Caco-2 (cell line): Measurements from ENCODE around the gene CROT. TPM values are rescaled to one million over a fixed set of nuclear protein-coding genes. Genes with fewer than 3 reads are reported as not detected.

ENCODE experiments used
- BruUV-seq: library from RNA; stranded (reverse); fragments of 400-500 nt; replicated peaks from 2 replicates; lab custom pipeline; 2021; lab: Mats Ljungman, UMichigan
- CTCF ChIA-PET: fragments of 300-600 bp; sonication (Branson Sonifier 250); formaldehyde crosslinking; loops from one replicate; lab custom pipeline; 2022; ENCODE audit warnings: antibody characterized with exemption; lab: Charles Lee
- POLR2A ChIA-PET: fragments of 300-600 bp; sonication (Branson Sonifier 250); formaldehyde crosslinking; loops from one replicate; lab custom pipeline; 2022; ENCODE audit warnings: antibody characterized with exemption; lab: Charles Lee
- DNase-seq, 2 experiments: peaks; one replicate each; pipeline versions ENCODE4 v3.0.0 to v3.0.0-alpha.2; 2020 to 2022
- H3K27me3 ChIP-seq: replicated peaks from 2 replicates; pipeline ENCODE4 v1.6.0; 2011; ENCODE audit warnings: low read length; ENCODE audit not compliant: control insufficient read depth, insufficient read depth
- H3K36me3 ChIP-seq: 2 replicates; pipeline ENCODE4 v1.5.1; 2011; ENCODE audit warnings: low read length; ENCODE audit not compliant: control insufficient read depth, insufficient read depth
- H3K4me1 ChIP-seq: fragments of 250-450 bp; sonication (Bioruptor Pico); 2 replicates; pipeline ENCODE4 v1.5.1; 2020; ENCODE audit warnings: mild to moderate bottlenecking
- H3K4me3 ChIP-seq: 2 replicates; pipeline ENCODE4 v1.5.1; 2011; ENCODE audit warnings: low read depth, mild to moderate bottlenecking, control low read depth, low read length
- H3K9me3 ChIP-seq: fragments of 250-450 bp; sonication (Bioruptor Pico); 2 replicates; pipeline ENCODE4 v1.5.1; 2020; ENCODE audit warnings: mild to moderate bottlenecking, moderate library complexity
- H3K27ac Mint-ChIP-seq: one replicate; pipeline ENCODE4 v1.8.0; 2022; ENCODE audit warnings: mixed read lengths; ENCODE audit not compliant: unreplicated experiment
- H3K27me3 Mint-ChIP-seq: one replicate; pipeline ENCODE4 v1.8.0; 2022; ENCODE audit warnings: mixed read lengths; ENCODE audit not compliant: insufficient read depth, unreplicated experiment
- H3K36me3 Mint-ChIP-seq: one replicate; pipeline ENCODE4 v1.8.0; 2022; ENCODE audit warnings: mild to moderate bottlenecking, mixed read lengths; ENCODE audit not compliant: insufficient read depth, unreplicated experiment
- H3K4me1 Mint-ChIP-seq: one replicate; pipeline ENCODE4 v1.8.0; 2022; ENCODE audit warnings: low read depth, mixed read lengths; ENCODE audit not compliant: unreplicated experiment
- H3K4me3 Mint-ChIP-seq: one replicate; pipeline ENCODE4 v1.8.0; 2022; ENCODE audit warnings: mild to moderate bottlenecking, moderate library complexity, mixed read lengths; ENCODE audit not compliant: unreplicated experiment
- H3K9me3 Mint-ChIP-seq: one replicate; pipeline ENCODE4 v1.8.0; 2022; ENCODE audit warnings: mixed read lengths; ENCODE audit not compliant: unreplicated experiment
- intact Hi-C: fragments of 100-400 bp; cut with micrococcal nuclease; formaldehyde crosslinking; loops from one replicate; pipeline ENCODE4 v1.10.0; 2022; ENCODE audit not compliant: unreplicated experiment
- total RNA-seq: library from RNA; stranded (reverse); gene quantifications from 2 replicates; pipeline ENCODE4 v1.2.3, GENCODE V29; 2022
- TF ChIP-seq, protein P1 (sequence below), 2 experiments: fragments of 200-600 bp in 1 of 2; IDR thresholded peaks; 1 replicate in 1 of 2; 2 replicates in 1 of 2; pipeline versions ENCODE4 v1.5.1 to v1.8.0; 2011 to 2022; ENCODE audit warnings: antibody characterized with exemption in 1 of 2, control low read depth in 1 of 2, inconsistent platforms in 1 of 2, low read depth in 1 of 2, low read length in 1 of 2, mild to moderate bottlenecking in 1 of 2, moderate library complexity in 1 of 2; ENCODE audit not compliant: insufficient read depth in 1 of 2, severe bottlenecking in 1 of 2, unreplicated experiment in 1 of 2

The CROT gene
- total RNA-seq, 1 experiment from 2014 or later, result 15.4 TPM

DNA sequence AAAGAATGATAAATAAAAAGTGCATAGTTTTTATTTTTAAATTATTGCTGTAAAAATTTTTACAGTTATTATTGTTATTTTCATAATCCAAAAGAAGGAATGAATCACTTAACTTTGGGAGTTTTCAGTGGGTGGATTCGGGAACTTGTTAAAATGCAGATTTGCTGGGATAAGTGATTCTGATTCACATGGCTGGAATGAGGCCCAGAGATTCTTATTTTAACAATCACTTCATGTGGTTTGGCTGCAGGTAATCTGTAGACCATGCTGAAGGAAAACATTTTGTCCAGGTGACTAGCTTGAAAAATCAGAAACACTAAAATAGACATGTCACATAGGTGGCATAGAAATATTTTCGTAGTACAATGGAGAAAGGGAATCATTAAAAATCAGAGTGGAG, 13.9 kb downstream of the CROT start:
- peaks cover 11% of the 10 kb centered on the region for H3K9me3 ChIP-seq
- BruUV-seq, result TSS peak; percentile 25
- Mint-ChIP-seq H3K9me3 (peaks cover 12% of the 10 kb centered on the region), H3K27ac (no peak overlapping the region), H3K4me3 (no peak overlapping the region), H3K27me3 (no peaks in the 10 kb centered on the region), H3K36me3 (peaks cover 11% of the 10 kb centered on the region), H3K4me1 (no peaks in the 10 kb centered on the region)
- H3K4me1 ChIP-seq, result no peaks in the 10 kb centered on the region
- H3K4me3 ChIP-seq, result no peak overlapping the region
- H3K36me3 ChIP-seq, result no peaks in the 10 kb centered on the region; the same call in none of the 2 replicates
- TF ChIP-seq, protein P1, sequence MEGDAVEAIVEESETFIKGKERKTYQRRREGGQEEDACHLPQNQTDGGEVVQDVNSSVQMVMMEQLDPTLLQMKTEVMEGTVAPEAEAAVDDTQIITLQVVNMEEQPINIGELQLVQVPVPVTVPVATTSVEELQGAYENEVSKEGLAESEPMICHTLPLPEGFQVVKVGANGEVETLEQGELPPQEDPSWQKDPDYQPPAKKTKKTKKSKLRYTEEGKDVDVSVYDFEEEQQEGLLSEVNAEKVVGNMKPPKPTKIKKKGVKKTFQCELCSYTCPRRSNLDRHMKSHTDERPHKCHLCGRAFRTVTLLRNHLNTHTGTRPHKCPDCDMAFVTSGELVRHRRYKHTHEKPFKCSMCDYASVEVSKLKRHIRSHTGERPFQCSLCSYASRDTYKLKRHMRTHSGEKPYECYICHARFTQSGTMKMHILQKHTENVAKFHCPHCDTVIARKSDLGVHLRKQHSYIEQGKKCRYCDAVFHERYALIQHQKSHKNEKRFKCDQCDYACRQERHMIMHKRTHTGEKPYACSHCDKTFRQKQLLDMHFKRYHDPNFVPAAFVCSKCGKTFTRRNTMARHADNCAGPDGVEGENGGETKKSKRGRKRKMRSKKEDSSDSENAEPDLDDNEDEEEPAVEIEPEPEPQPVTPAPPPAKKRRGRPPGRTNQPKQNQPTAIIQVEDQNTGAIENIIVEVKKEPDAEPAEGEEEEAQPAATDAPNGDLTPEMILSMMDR (IDR thresholded peaks at IDR 0.05; ENCODE audit: insufficient read depth in 1 of 2, low read depth in 1 of 2, low read length in 1 of 2, severe bottlenecking in 1 of 2, unreplicated experiment in 1 of 2), result no peak
- ChIA-PET POLR2A (no interaction called here), CTCF (no interaction called here)
- H3K27me3 ChIP-seq, result no peaks in the 10 kb centered on the region
- intact Hi-C loops, result no loop called here
- DNase-seq, result no peak

DNA sequence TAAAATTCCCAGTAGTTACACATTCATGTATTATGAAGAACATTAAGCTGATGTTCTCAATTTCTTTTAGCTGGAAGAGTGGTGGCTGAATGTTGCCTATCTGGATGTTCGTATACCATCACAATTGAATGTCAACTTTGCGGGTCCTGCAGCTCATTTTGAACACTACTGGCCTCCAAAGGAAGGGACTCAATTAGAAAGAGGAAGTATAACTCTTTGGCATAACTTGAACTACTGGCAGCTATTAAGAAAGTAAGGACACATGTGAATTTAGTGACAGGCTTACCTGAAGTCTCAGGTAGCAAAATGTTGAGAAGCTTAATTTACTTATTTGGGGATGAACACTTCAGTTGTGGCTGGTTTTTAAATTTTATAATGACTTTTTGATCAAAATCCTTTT, 15.9 kb downstream of the CROT start:
- POLR2A ChIA-PET, result no interaction called here
- no TSS peak for BruUV-seq
- no peak for DNase-seq

DNA sequence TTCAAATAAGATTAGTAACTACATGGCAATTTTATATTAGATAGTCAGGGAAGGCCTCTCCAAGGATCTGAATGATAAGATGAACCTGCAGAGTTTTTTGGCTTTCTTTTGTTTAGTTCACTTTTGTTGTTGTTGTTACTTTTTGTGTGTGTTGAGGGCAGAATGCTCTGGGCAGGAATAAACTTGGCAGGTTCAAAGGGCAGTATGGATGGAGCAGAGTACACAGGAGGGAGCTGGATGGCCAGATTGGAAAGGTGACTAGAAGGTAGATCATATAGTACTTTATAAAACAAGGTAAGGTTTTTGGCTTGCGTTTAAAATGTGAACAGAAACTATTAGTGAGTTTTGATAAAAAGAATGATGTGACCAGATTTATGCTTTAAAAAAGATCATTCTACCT, 17.9 kb downstream of the CROT start:
- TF ChIP-seq, protein P1 (IDR thresholded peaks at IDR 0.05; ENCODE audit: insufficient read depth in 1 of 2, low read depth in 1 of 2, low read length in 1 of 2, severe bottlenecking in 1 of 2, unreplicated experiment in 1 of 2), result no peak
- Histone ChIP-seq H3K4me3 (no peak overlapping the region), H3K27me3 (no peaks in the 10 kb centered on the region), H3K9me3 (no peaks in the 10 kb centered on the region), H3K4me1 (no peaks in the 10 kb centered on the region), H3K36me3 (no peaks in the 10 kb centered on the region; the same call in 1 of the 2 replicates)
- no peak for DNase-seq
- no TSS peak for BruUV-seq
- intact Hi-C loops, result no loop called here
- Mint-ChIP-seq H3K27me3 (no peaks in the 10 kb centered on the region), H3K27ac (no peak overlapping the region), H3K4me1 (no peaks in the 10 kb centered on the region), H3K9me3 (no peaks in the 10 kb centered on the region), H3K4me3 (no peak overlapping the region), H3K36me3 (no peaks in the 10 kb centered on the region)
- POLR2A ChIA-PET, result no interaction called here
- CTCF ChIA-PET, result no interaction called here

More for the DNA sequence above, 15.9 kb downstream of the CROT start:
- no peaks in the 10 kb centered on the region for H3K9me3 ChIP-seq
- H3K4me1 ChIP-seq, result no peaks in the 10 kb centered on the region
- H3K9me3 Mint-ChIP-seq, result peaks cover 4% of the 10 kb centered on the region
- H3K27ac Mint-ChIP-seq, result no peak overlapping the region
- no peak overlapping the region for H3K4me3 Mint-ChIP-seq
- intact Hi-C loops, result no loop called here
- H3K4me3 ChIP-seq, result no peak overlapping the region
- no peaks in the 10 kb centered on the region for H3K27me3 Mint-ChIP-seq
- no peaks in the 10 kb centered on the region for H3K36me3 Mint-ChIP-seq
- CTCF ChIA-PET, result no interaction called here
- H3K4me1 Mint-ChIP-seq, result no peaks in the 10 kb centered on the region
- H3K36me3 ChIP-seq, result no peaks in the 10 kb centered on the region; the same call in 1 of the 2 replicates
- H3K27me3 ChIP-seq, result no peaks in the 10 kb centered on the region
- TF ChIP-seq, protein P1 (IDR thresholded peaks at IDR 0.05; ENCODE audit: insufficient read depth in 1 of 2, low read depth in 1 of 2, low read length in 1 of 2, severe bottlenecking in 1 of 2, unreplicated experiment in 1 of 2), result no peak
